Measurements from ENCODE around the gene ARID5B. TPM values are rescaled to one million over a fixed set of nuclear protein-coding genes. Genes with fewer than 3 reads are reported as not detected.

Gene ARID5B
- total and polyA plus RNA-seq, 2 donors (not counting 3 experiments of a cell fraction or from before 2014, with no cell fraction given): 5.6 to 8.9 TPM

GRCh38 chr10:61892961-61893360 is 8.5 kb upstream of the ARID5B start:
- Histone ChIP-seq H3K9ac (replicated peaks; ENCODE audit: extremely low read depth, insufficient read depth, low read length) (no peak overlapping the region), H3K9me3 (replicated peaks; ENCODE audit: control insufficient read depth, insufficient read depth, low read length) (no peaks in the 10 kb centered on the region), H3K4me2 (ENCODE audit: insufficient read depth, low read length) (no peak overlapping the region), H3K27ac (ENCODE audit: insufficient read depth, low read depth, low read length) (no peak overlapping the region), H3K27me3 (ENCODE audit: control insufficient read depth in 2 of 2, insufficient read depth in 2 of 2, low read length in 2 of 2) (no peaks in the 10 kb centered on the region), H3K79me2 (ENCODE audit: control insufficient read depth, insufficient read depth, low read length) (no peaks in the 10 kb centered on the region), H3K36me3 (ENCODE audit: control insufficient read depth in 2 of 2, extremely low read depth in 1 of 2, insufficient read depth in 2 of 2, low read length in 2 of 2) (no peaks in the 10 kb centered on the region), H2AFZ (ENCODE audit: low read depth, low read length) (no peak overlapping the region), H3K4me3 (replicated peaks in 1 of 3; ENCODE audit: insufficient read depth in 1 of 3, low read depth in 1 of 3, low read length in 3 of 3) (no peak overlapping the region), H3K4me1 (ENCODE audit: control insufficient read depth, extremely low read depth, insufficient read depth, low read length) (peaks cover 10% of the 10 kb centered on the region), H3K9me1 (replicated peaks; ENCODE audit: control insufficient read depth, extremely low read depth, insufficient read depth, low read length) (no peaks in the 10 kb centered on the region), H4K20me1 (replicated peaks; ENCODE audit: control insufficient read depth, extremely low read depth, insufficient read depth, low read length) (no peaks in the 10 kb centered on the region)
- ChIA-PET CTCF (no interaction called here), POLR2A (no interaction called here)
- no TSS peak for BruUV-seq (replicated peaks)
- intact Hi-C loops (cut with micrococcal nuclease): no loop called here
- FAIRE-seq (no peak), DNase-seq (ENCODE audit: low read depth, low spot score) (no peak)
- dilution Hi-C loops (cut with MboI; ENCODE audit: extremely low pct_ligation_motif_present, low sequenced_read_pairs): no loop called here
- TF ChIP-seq POLR2AphosphoS5 (IDR thresholded peaks at IDR 0.05; ENCODE audit: insufficient read depth, low read depth, low read length) (no peak), GATA2 (IDR thresholded peaks at IDR 0.05; ENCODE audit: insufficient read depth, insufficient read length, low read depth, low read length) (no peak), MYC (IDR thresholded peaks at IDR 0.05; ENCODE audit: low read depth, low read length) (no peak), MAX (IDR thresholded peaks at IDR 0.05; ENCODE audit: insufficient read depth, insufficient read length) (no peak), FOS (IDR thresholded peaks at IDR 0.05; ENCODE audit: borderline replicate concordance, insufficient read depth, low read length) (no peak), EZH2 (IDR thresholded peaks at IDR 0.05; ENCODE audit: borderline replicate concordance, low read depth, low read length, severe bottlenecking) (no peak), POLR2A (IDR thresholded peaks at IDR 0.05; ENCODE audit: low read depth, low read length) (no peak), JUN (IDR thresholded peaks at IDR 0.05; ENCODE audit: borderline replicate concordance, insufficient read depth, insufficient read length, low read depth) (no peak), CTCF (IDR thresholded peaks at IDR 0.05; ENCODE audit: extremely low read depth in 1 of 2, insufficient read depth in 1 of 2, low read depth in 1 of 2, low read length in 2 of 2) (no peak)

Measured in endothelial cell of umbilical vein (primary cell).